ENCODE measurements around the gene SIK2. TPM values are rescaled to one million over a fixed set of nuclear protein-coding genes. Genes with fewer than 3 reads are reported as not detected.

Gene SIK2
- total and polyA plus RNA-seq, 10 donors: 1.7 to 23.8 (median 14.9) TPM

- H3K4me3 ChIP-seq: no peak overlapping the region
- H3K4me1 ChIP-seq: peaks cover 0 to 21% (median 2%) of the 10 kb centered on the region in 6 donors
- no peak overlapping the region for H3K27ac ChIP-seq
- no peak for DNase-seq
- peaks cover 0 to 33% (median 0%) of the 10 kb centered on the region in 6 donors for H3K36me3 ChIP-seq
- no peaks in the 10 kb centered on the region for H3K27me3 ChIP-seq (replicated peaks in 1 of 7)
- WGBS, 5 donors: 71 to 90% (median 78%) methylated on average over 2 of the region's 2 CpGs
- H3K9me3 ChIP-seq: no peaks in the 10 kb centered on the region
- no peak for TF ChIP-seq POLR2AphosphoS5 (IDR thresholded peaks at IDR 0.05)
- no peak for TF ChIP-seq POLR2A (IDR thresholded peaks at IDR 0.05)
- TF ChIP-seq CTCF (IDR thresholded peaks at IDR 0.05 in 8 of 11, conservative IDR thresholded peaks at IDR 0.05 in 3 of 11): no peak
- intact Hi-C loops (cut with DNase I; ENCODE audit: low total_unique reads): no loop called here
These were observed 27.2 kb downstream of the SIK2 start for GRCh38 chr11:111629499-111629898.

GRCh38 chr11:111631024-111631665 lies 28.9 kb downstream of the SIK2 start:
- intact Hi-C loops (cut with DNase I; ENCODE audit: low total_unique reads): no loop called here
- Histone ChIP-seq H3K27me3 (replicated peaks in 1 of 7) (no peaks in the 10 kb centered on the region), H3K4me3 (no peak overlapping the region), H3K4me1 (peaks cover 0 to 22% (median 2%) of the 10 kb centered on the region in 6 donors), H3K27ac (peak overlapping the region in 3 of 8 donors; percentile 5 to 28 (median 17)), H3K36me3 (peaks cover 0 to 27% (median 0%) of the 10 kb centered on the region in 6 donors), H3K9me3 (no peaks in the 10 kb centered on the region)
- no peak for TF ChIP-seq CTCF (IDR thresholded peaks at IDR 0.05 in 8 of 11, conservative IDR thresholded peaks at IDR 0.05 in 3 of 11)
- no peak for DNase-seq

GRCh38 chr11:111631666-111632039 lies 29.4 kb downstream of the SIK2 start:
- WGBS, 5 donors: 59 to 73% (median 70%) methylated on average over 3 of the region's 3 CpGs
- Histone ChIP-seq H3K27ac (peak overlapping the region in 2 of 8 donors; percentile 17 to 28), H3K9me3 (no peaks in the 10 kb centered on the region), H3K4me1 (peaks cover 0 to 27% (median 2%) of the 10 kb centered on the region in 6 donors), H3K27me3 (replicated peaks in 1 of 7) (no peaks in the 10 kb centered on the region), H3K36me3 (peaks cover 0 to 27% (median 0%) of the 10 kb centered on the region in 6 donors), H3K4me3 (no peak overlapping the region)
- intact Hi-C loops (cut with DNase I; ENCODE audit: low total_unique reads): no loop called here
- no peak for TF ChIP-seq POLR2A (IDR thresholded peaks at IDR 0.05)
- TF ChIP-seq POLR2AphosphoS5 (IDR thresholded peaks at IDR 0.05): no peak
- no peak for TF ChIP-seq CTCF (IDR thresholded peaks at IDR 0.05 in 8 of 11, conservative IDR thresholded peaks at IDR 0.05 in 3 of 11)
- no peak for DNase-seq

- intact Hi-C loops (cut with DNase I; ENCODE audit: low total_unique reads): no loop called here
- no peak overlapping the region for H3K4me3 ChIP-seq
- TF ChIP-seq POLR2A (IDR thresholded peaks at IDR 0.05): no peak
- TF ChIP-seq CTCF (IDR thresholded peaks at IDR 0.05 in 8 of 11, conservative IDR thresholded peaks at IDR 0.05 in 3 of 11): no peak
- TF ChIP-seq POLR2AphosphoS5 (IDR thresholded peaks at IDR 0.05): no peak
- peaks cover 0 to 32% (median 2%) of the 10 kb centered on the region in 6 donors for H3K4me1 ChIP-seq
- no peak overlapping the region for H3K27ac ChIP-seq
- peaks cover 0 to 24% (median 0%) of the 10 kb centered on the region in 6 donors for H3K36me3 ChIP-seq
- DNase-seq: no peak
- no peaks in the 10 kb centered on the region for H3K27me3 ChIP-seq (replicated peaks in 1 of 7)
- WGBS, 5 donors: 86 to 97% (median 90%) methylated on average over 4 of the region's 4 CpGs
- no peaks in the 10 kb centered on the region for H3K9me3 ChIP-seq
These were observed 30.4 kb downstream of the SIK2 start for GRCh38 chr11:111632516-111633220.

All from spleen (tissue), 11 donors.